GM23338 (cell line): Measurements from ENCODE around the gene PIK3C2B. TPM values are rescaled to one million over a fixed set of nuclear protein-coding genes. Genes with fewer than 3 reads are reported as not detected.

ENCODE experiments used
- ATAC-seq: fragments of 200-7000 bp; cut with Tn5 transposase; 3 replicates; pipeline ENCODE4 v1.9.1; 2020
- DNase-seq: peaks from one replicate; pipeline ENCODE4 v3.0.0-alpha.2; 2015; ENCODE audit warnings: low spot score
- H2AFZ ChIP-seq: fragments of 200-600 bp; sonication (generic); 2 replicates; pipeline ENCODE4 v1.8.0; 2016; ENCODE audit warnings: antibody characterized with exemption, mild to moderate bottlenecking, moderate library complexity
- H3F3A ChIP-seq: fragments of 200-600 bp; sonication (generic); replicated peaks from 2 replicates; pipeline ENCODE4 v1.8.0; 2017; ENCODE audit warnings: antibody characterized with exemption, mixed run types, low read depth
- H3K27ac ChIP-seq: fragments of 200-600 bp; sonication (generic); 2 replicates; pipeline ENCODE4 v1.6.1; 2016; ENCODE audit warnings: low read depth
- H3K27me3 ChIP-seq: fragments of 200-600 bp; sonication (generic); 2 replicates; pipeline ENCODE4 v1.8.0; 2016; ENCODE audit warnings: mild to moderate bottlenecking, mixed run types, moderate library complexity; ENCODE audit not compliant: insufficient read depth
- H3K36me3 ChIP-seq: fragments of 200-600 bp; sonication (generic); 2 replicates; pipeline ENCODE4 v1.8.0; 2016; ENCODE audit warnings: mild to moderate bottlenecking; ENCODE audit not compliant: insufficient read depth
- H3K4me1 ChIP-seq: fragments of 200-600 bp; sonication (generic); 2 replicates; pipeline ENCODE4 v1.8.0; 2016; ENCODE audit warnings: mild to moderate bottlenecking, moderate library complexity; ENCODE audit not compliant: insufficient read depth
- H3K4me2 ChIP-seq: fragments of 200-600 bp; sonication (generic); 2 replicates; pipeline ENCODE4 v1.7.1; 2017; ENCODE audit warnings: mixed run types
- H3K4me3 ChIP-seq: fragments of 200-600 bp; sonication (generic); 2 replicates; pipeline ENCODE4 v1.6.1; 2016; ENCODE audit warnings: mixed run types
- H3K79me2 ChIP-seq: fragments of 200-600 bp; sonication (generic); replicated peaks from 2 replicates; pipeline ENCODE4 v1.8.0; 2017; ENCODE audit warnings: mild to moderate bottlenecking; ENCODE audit not compliant: insufficient read depth
- H3K9me2 ChIP-seq: fragments of 200-600 bp; sonication (generic); 2 replicates; pipeline ENCODE4 v1.8.0; 2017; ENCODE audit not compliant: insufficient read depth
- H4K20me1 ChIP-seq: fragments of 200-600 bp; sonication (generic); replicated peaks from 2 replicates; pipeline ENCODE4 v1.8.0; 2017; ENCODE audit warnings: mild to moderate bottlenecking; ENCODE audit not compliant: insufficient read depth
- H3K27ac Mint-ChIP-seq: 2 replicates; pipeline ENCODE4 v1.8.0; 2020; ENCODE audit warnings: inconsistent platforms, mild to moderate bottlenecking, moderate library complexity, mixed read lengths
- H3K27me3 Mint-ChIP-seq: 3 replicates; pipeline ENCODE4 v1.8.0; 2022; ENCODE audit warnings: low read depth, mild to moderate bottlenecking, moderate library complexity, mixed read lengths, inconsistent platforms; ENCODE audit not compliant: insufficient read depth, poor library complexity
- H3K36me3 Mint-ChIP-seq: 3 replicates; pipeline ENCODE4 v1.8.0; 2021; ENCODE audit warnings: low read depth, mild to moderate bottlenecking, inconsistent platforms, moderate library complexity, mixed read lengths
- H3K4me1 Mint-ChIP-seq: 3 replicates; pipeline ENCODE4 v1.8.0; 2020; ENCODE audit warnings: mild to moderate bottlenecking, inconsistent platforms, mixed read lengths
- H3K4me3 Mint-ChIP-seq: 3 replicates; pipeline ENCODE4 v1.8.0; 2021; ENCODE audit warnings: moderate library complexity, mild to moderate bottlenecking, inconsistent platforms, mixed read lengths
- H3K9me3 Mint-ChIP-seq: 3 replicates; pipeline ENCODE4 v1.8.0; 2020; ENCODE audit warnings: moderate library complexity, mild to moderate bottlenecking, inconsistent platforms, mixed read lengths
- CREB1 ChIP-seq: fragments of 250-450 bp; sonication (Bioruptor Pico); IDR thresholded peaks from 2 replicates; pipeline ENCODE4 v1.5.0; 2020; ENCODE audit warnings: low read depth, mild to moderate bottlenecking, moderate library complexity
- EZH2 ChIP-seq: fragments of 200-600 bp; sonication (generic); IDR thresholded peaks from one replicate; pipeline ENCODE4 v1.8.0; 2017; ENCODE audit warnings: antibody characterized with exemption, mild to moderate bottlenecking, low read depth; ENCODE audit not compliant: unreplicated experiment
- JUNB ChIP-seq: IDR thresholded peaks from one replicate; pipeline ENCODE4 v1.6.1; 2016; ENCODE audit warnings: antibody characterized with exemption; ENCODE audit not compliant: unreplicated experiment
- NANOG ChIP-seq: IDR thresholded peaks from 2 replicates; pipeline ENCODE4 v1.6.1; 2016; ENCODE audit warnings: antibody characterized with exemption, borderline replicate concordance
- STAT1 ChIP-seq: IDR thresholded peaks from one replicate; pipeline ENCODE4 v1.6.1; 2016; ENCODE audit warnings: antibody characterized with exemption; ENCODE audit not compliant: unreplicated experiment
- ZNF331 ChIP-seq: fragments of 250-450 bp; sonication (Bioruptor Pico); IDR thresholded peaks from 2 replicates; pipeline ENCODE4 v1.5.0; 2020; ENCODE audit warnings: low read depth, mild to moderate bottlenecking, moderate library complexity
- polyA plus RNA-seq: library from polyadenylated mRNA; unstranded; fragments of >200 nt; fragmentation: Nextera tagmentation; extraction: Ambion mirVana; gene quantifications from 2 replicates; pipeline ENCODE4 v1.2.1, GENCODE V29; 2016
- total RNA-seq: library from RNA; depleted of rRNA; stranded (reverse); fragments of >200 nt; shearing (Covaris generic); gene quantifications from 2 replicates; pipeline ENCODE4 v1.2.3, GENCODE V29; 2014
- TF ChIP-seq, protein P1 (sequence below), 2 experiments: fragments of 200-600 bp in 1 of 2; sonication (generic) in 1 of 2; conservative IDR thresholded peaks; 2 replicates each; pipeline versions ENCODE4 v1.5.1 to v1.6.1; 2016 to 2017; ENCODE audit warnings: antibody characterized with exemption in 2 of 2, low read depth in 2 of 2, mild to moderate bottlenecking in 2 of 2, moderate library complexity in 1 of 2
- TF ChIP-seq, protein P2 (sequence below): IDR thresholded peaks from 2 replicates; pipeline ENCODE4 v1.6.1; 2016; ENCODE audit warnings: antibody characterized with exemption
- TF ChIP-seq, protein P3 (sequence below): IDR thresholded peaks from one replicate; pipeline ENCODE4 v1.6.1; 2018; ENCODE audit warnings: antibody characterized with exemption; ENCODE audit not compliant: unreplicated experiment

PIK3C2B gene
- total and polyA plus RNA-seq, 2 experiments from 2014 or later: 4.8 to 19.0 TPM

DNA sequence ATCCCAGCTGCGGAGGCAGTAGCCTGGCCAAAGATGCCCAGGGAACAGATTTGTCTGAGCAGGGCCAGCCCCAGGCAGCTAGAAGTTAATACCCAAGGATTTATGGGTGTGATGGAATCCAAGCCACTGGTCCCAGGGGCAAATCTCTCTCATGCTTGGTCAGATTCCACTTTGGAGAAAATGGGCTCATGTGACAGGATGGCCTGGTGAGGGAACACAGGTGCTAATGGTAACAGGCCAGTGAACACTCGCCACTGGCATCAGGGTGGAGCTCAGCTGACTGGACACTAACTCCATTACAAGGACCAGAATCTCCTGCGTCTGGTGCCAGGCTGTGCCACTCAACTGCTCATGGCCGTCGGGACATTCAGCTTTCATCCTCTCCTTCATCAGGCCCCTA, 33.6 kb upstream of the PIK3C2B start:
- Histone ChIP-seq H3K36me3 (peaks cover 55% of the 10 kb centered on the region), H2AFZ (no peak overlapping the region), H3K4me2 (no peak overlapping the region), H3K9me2 (no peaks in the 10 kb centered on the region), H3K4me3 (no peak overlapping the region), H3K27me3 (no peaks in the 10 kb centered on the region), H3K79me2 (peaks cover 13% of the 10 kb centered on the region), H3K27ac (no peak overlapping the region), H3F3A (no peaks in the 10 kb centered on the region; the same call in 1 of the 2 replicates), H4K20me1 (peaks cover 6% of the 10 kb centered on the region), H3K4me1 (no peaks in the 10 kb centered on the region)
- Mint-ChIP-seq H3K9me3 (peaks cover 9% of the 10 kb centered on the region), H3K27me3 (peaks cover 3% of the 10 kb centered on the region), H3K4me1 (peaks cover 5% of the 10 kb centered on the region; the same call in 2 of the 3 replicates), H3K27ac (no peak overlapping the region), H3K36me3 (peaks cover 77% of the 10 kb centered on the region), H3K4me3 (no peak overlapping the region)
- TF ChIP-seq, protein P1, sequence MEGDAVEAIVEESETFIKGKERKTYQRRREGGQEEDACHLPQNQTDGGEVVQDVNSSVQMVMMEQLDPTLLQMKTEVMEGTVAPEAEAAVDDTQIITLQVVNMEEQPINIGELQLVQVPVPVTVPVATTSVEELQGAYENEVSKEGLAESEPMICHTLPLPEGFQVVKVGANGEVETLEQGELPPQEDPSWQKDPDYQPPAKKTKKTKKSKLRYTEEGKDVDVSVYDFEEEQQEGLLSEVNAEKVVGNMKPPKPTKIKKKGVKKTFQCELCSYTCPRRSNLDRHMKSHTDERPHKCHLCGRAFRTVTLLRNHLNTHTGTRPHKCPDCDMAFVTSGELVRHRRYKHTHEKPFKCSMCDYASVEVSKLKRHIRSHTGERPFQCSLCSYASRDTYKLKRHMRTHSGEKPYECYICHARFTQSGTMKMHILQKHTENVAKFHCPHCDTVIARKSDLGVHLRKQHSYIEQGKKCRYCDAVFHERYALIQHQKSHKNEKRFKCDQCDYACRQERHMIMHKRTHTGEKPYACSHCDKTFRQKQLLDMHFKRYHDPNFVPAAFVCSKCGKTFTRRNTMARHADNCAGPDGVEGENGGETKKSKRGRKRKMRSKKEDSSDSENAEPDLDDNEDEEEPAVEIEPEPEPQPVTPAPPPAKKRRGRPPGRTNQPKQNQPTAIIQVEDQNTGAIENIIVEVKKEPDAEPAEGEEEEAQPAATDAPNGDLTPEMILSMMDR (conservative IDR thresholded peaks at IDR 0.05; ENCODE audit: low read depth in 2 of 2): no peak
- no peak for TF ChIP-seq ZNF331 (CRISPR knock-in tag)
- TF ChIP-seq, protein P2, sequence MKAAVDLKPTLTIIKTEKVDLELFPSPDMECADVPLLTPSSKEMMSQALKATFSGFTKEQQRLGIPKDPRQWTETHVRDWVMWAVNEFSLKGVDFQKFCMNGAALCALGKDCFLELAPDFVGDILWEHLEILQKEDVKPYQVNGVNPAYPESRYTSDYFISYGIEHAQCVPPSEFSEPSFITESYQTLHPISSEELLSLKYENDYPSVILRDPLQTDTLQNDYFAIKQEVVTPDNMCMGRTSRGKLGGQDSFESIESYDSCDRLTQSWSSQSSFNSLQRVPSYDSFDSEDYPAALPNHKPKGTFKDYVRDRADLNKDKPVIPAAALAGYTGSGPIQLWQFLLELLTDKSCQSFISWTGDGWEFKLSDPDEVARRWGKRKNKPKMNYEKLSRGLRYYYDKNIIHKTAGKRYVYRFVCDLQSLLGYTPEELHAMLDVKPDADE: no peak
- TF ChIP-seq, protein P3, sequence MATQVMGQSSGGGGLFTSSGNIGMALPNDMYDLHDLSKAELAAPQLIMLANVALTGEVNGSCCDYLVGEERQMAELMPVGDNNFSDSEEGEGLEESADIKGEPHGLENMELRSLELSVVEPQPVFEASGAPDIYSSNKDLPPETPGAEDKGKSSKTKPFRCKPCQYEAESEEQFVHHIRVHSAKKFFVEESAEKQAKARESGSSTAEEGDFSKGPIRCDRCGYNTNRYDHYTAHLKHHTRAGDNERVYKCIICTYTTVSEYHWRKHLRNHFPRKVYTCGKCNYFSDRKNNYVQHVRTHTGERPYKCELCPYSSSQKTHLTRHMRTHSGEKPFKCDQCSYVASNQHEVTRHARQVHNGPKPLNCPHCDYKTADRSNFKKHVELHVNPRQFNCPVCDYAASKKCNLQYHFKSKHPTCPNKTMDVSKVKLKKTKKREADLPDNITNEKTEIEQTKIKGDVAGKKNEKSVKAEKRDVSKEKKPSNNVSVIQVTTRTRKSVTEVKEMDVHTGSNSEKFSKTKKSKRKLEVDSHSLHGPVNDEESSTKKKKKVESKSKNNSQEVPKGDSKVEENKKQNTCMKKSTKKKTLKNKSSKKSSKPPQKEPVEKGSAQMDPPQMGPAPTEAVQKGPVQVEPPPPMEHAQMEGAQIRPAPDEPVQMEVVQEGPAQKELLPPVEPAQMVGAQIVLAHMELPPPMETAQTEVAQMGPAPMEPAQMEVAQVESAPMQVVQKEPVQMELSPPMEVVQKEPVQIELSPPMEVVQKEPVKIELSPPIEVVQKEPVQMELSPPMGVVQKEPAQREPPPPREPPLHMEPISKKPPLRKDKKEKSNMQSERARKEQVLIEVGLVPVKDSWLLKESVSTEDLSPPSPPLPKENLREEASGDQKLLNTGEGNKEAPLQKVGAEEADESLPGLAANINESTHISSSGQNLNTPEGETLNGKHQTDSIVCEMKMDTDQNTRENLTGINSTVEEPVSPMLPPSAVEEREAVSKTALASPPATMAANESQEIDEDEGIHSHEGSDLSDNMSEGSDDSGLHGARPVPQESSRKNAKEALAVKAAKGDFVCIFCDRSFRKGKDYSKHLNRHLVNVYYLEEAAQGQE: no peak
- DNase-seq: no peak
- no peak for ATAC-seq

DNA sequence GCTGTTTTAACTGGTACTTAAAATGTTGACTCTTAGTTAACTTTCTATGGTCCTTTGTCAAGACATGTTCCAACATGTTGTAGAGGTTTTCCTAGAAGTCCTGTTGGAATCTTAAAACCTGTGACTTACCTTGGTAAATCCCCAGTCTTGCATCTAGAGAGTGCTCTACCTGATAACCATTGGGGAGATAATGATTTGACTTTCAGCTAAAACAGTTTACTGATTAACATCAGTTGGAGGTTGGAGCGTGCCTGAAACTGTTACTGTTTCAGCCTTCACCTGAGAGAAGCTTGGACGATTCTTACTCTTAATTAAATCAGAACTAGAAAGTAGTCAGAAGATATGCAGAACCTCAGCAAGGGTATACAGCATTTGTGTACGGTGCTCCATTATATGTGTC, 30.4 kb upstream of the PIK3C2B start:
- no peaks in the 10 kb centered on the region for H3K27me3 ChIP-seq
- H3K4me2 ChIP-seq: no peak overlapping the region
- Mint-ChIP-seq H3K9me3 (peaks cover 23% of the 10 kb centered on the region), H3K27me3 (peaks cover 9% of the 10 kb centered on the region), H3K36me3 (peaks cover 78% of the 10 kb centered on the region), H3K27ac (peak overlapping the region; percentile 69), H3K4me3 (no peak overlapping the region), H3K4me1 (peaks cover 5% of the 10 kb centered on the region; the same call in 2 of the 3 replicates)
- H2AFZ ChIP-seq: no peak overlapping the region
- ATAC-seq (no peak), DNase-seq (no peak)
- H3K79me2 ChIP-seq: peaks cover 46% of the 10 kb centered on the region
- no peak overlapping the region for H3K27ac ChIP-seq
- no peaks in the 10 kb centered on the region for H3K9me2 ChIP-seq
- no peak overlapping the region for H3K4me3 ChIP-seq
- no peaks in the 10 kb centered on the region for H3K4me1 ChIP-seq
- no peaks in the 10 kb centered on the region for H3F3A ChIP-seq
- peaks cover 23% of the 10 kb centered on the region for H3K36me3 ChIP-seq
- peaks cover 16% of the 10 kb centered on the region for H4K20me1 ChIP-seq
- no peak for TF ChIP-seq JUNB
- TF ChIP-seq CREB1: no peak
- TF ChIP-seq, protein P1 (conservative IDR thresholded peaks at IDR 0.05; ENCODE audit: low read depth in 2 of 2): no peak
- TF ChIP-seq NANOG: no peak
- TF ChIP-seq, protein P3: no peak
- no peak for TF ChIP-seq EZH2
- TF ChIP-seq STAT1: no peak
- TF ChIP-seq ZNF331 (CRISPR knock-in tag): no peak
- TF ChIP-seq, protein P2: no peak
